PC-3 (cell line): ENCODE data around the gene AIPL1. TPM values are rescaled to one million over a fixed set of nuclear protein-coding genes. Genes with fewer than 3 reads are reported as not detected.
A peak's percentile ranks its signal among the peaks of the same experiment; 100 is the strongest.

Source experiments
- ATAC-seq: fragments of 200-7000 bp; cut with Tn5 transposase; 2 replicates; pipeline ENCODE4 v1.9.1; 2020; ENCODE audit warnings: mild to moderate bottlenecking, moderate library complexity
- BruUV-seq: library from RNA; stranded (reverse); fragments of 400-500 nt; replicated peaks from 2 replicates; lab custom pipeline; 2021; lab: Mats Ljungman, UMichigan
- CTCF ChIA-PET: fragments of 300-600 bp; sonication (Branson Sonifier 250); formaldehyde crosslinking; loops from one replicate; lab custom pipeline; 2022; ENCODE audit warnings: antibody characterized with exemption; lab: Charles Lee
- POLR2A ChIA-PET: fragments of 300-600 bp; sonication (Branson Sonifier 250); formaldehyde crosslinking; loops from one replicate; lab custom pipeline; 2022; ENCODE audit warnings: antibody characterized with exemption; ENCODE audit not compliant: unreplicated experiment; lab: Charles Lee
- DNase-seq: peaks from one replicate; pipeline ENCODE4 v3.0.0-alpha.2; 2015
- H2AFZ ChIP-seq: fragments of 300-600 bp; sonication (generic); 2 replicates; pipeline ENCODE4 v1.6.0; 2016; ENCODE audit warnings: antibody characterized with exemption, low read length
- H3F3A ChIP-seq: fragments of 300-600 bp; sonication (generic); one replicate; pipeline ENCODE4 v1.6.0; 2017; ENCODE audit warnings: antibody characterized with exemption, low read length, control low read depth, mild to moderate bottlenecking; ENCODE audit not compliant: unreplicated experiment
- H3K27ac ChIP-seq: fragments of 300-600 bp; sonication (generic); 2 replicates; pipeline ENCODE4 v1.5.1; 2016; ENCODE audit warnings: mild to moderate bottlenecking, low read length
- H3K27me3 ChIP-seq: fragments of 300-600 bp; sonication (generic); 2 replicates; pipeline ENCODE4 v1.6.1; 2016; ENCODE audit warnings: low read length, mixed read lengths
- H3K36me3 ChIP-seq: fragments of 300-600 bp; sonication (generic); 2 replicates; pipeline ENCODE4 v1.6.1; 2016; ENCODE audit warnings: low read depth, mixed run types, low read length, mixed read lengths
- H3K4me1 ChIP-seq: fragments of 300-600 bp; sonication (generic); 2 replicates; pipeline ENCODE4 v1.5.1; 2016; ENCODE audit warnings: low read length; ENCODE audit not compliant: insufficient read depth
- H3K4me2 ChIP-seq: fragments of 300-600 bp; sonication (generic); 2 replicates; pipeline ENCODE4 v1.6.0; 2016; ENCODE audit warnings: low read length
- H3K4me3 ChIP-seq: fragments of 300-600 bp; sonication (generic); 2 replicates; pipeline ENCODE4 v1.5.1; 2016; ENCODE audit warnings: mild to moderate bottlenecking, low read length, mixed read lengths
- H3K79me2 ChIP-seq: fragments of 300-600 bp; sonication (generic); 2 replicates; pipeline ENCODE4 v1.6.1; 2017; ENCODE audit warnings: low read length, mixed read lengths
- H3K9ac ChIP-seq: fragments of 300-600 bp; sonication (generic); 2 replicates; pipeline ENCODE4 v1.6.0; 2016; ENCODE audit warnings: mild to moderate bottlenecking, low read length
- H3K9me2 ChIP-seq: fragments of 300-600 bp; sonication (generic); replicated peaks from 2 replicates; pipeline ENCODE4 v1.6.1; 2016; ENCODE audit warnings: mixed run types, low read length, mixed read lengths
- H3K9me3 ChIP-seq: fragments of 300-600 bp; sonication (generic); 2 replicates; pipeline ENCODE4 v1.6.1; 2016; ENCODE audit warnings: low read length, mixed read lengths
- H4K20me1 ChIP-seq: fragments of 300-600 bp; sonication (generic); 2 replicates; pipeline ENCODE4 v1.6.1; 2016; ENCODE audit warnings: low read length, mixed read lengths
- EZH2 ChIP-seq: fragments of 300-600 bp; sonication (generic); IDR thresholded peaks from one replicate; pipeline ENCODE4 v1.6.1; 2017; ENCODE audit warnings: antibody characterized with exemption, mild to moderate bottlenecking, low read length; ENCODE audit not compliant: unreplicated experiment
- EZH2phosphoT487 ChIP-seq: fragments of 300-600 bp; sonication (generic); IDR thresholded peaks from 2 replicates; pipeline ENCODE4 v1.6.1; 2018; ENCODE audit warnings: mild to moderate bottlenecking, antibody characterized with exemption, low read length, borderline replicate concordance
- intact Hi-C: fragments of 100-400 bp; cut with micrococcal nuclease; formaldehyde crosslinking; loops from 2 replicates; pipeline ENCODE4 v1.9.0; 2023
- total RNA-seq: library from RNA; depleted of rRNA; stranded (reverse); fragments of >200 nt; gene quantifications from 2 replicates; pipeline ENCODE4 v1.2.3, GENCODE V29; 2014
- TF ChIP-seq, protein P1 (sequence below): fragments of 300-600 bp; sonication (generic); conservative IDR thresholded peaks from 2 replicates; pipeline ENCODE4 v1.5.1; 2017; ENCODE audit warnings: antibody characterized with exemption, low read depth, mild to moderate bottlenecking, low read length

Gene AIPL1
- total RNA-seq, 1 experiment from 2014 or later, result not detected

DNA sequence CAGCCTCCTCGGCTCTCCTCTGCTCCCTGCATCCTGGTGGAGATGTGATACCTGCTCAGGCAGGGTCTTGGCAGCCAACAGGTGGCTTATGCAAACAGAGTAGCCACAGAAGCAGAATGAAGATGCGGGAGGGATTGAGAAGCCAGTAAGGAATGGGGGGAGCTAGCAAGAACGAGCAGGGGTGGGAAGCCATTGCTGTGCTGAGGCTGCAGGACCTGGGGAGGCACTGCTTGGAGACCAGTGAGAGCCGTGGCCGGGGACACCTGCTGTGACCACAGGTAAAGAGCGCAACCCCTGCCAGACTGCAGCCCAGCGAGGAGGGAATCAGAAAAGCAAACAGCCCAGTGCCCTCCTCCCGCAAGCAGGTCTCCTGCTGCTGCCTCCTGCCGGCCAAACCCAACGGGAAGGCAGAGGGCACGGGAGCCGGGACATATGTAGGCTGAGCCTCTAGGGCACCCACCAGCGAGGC is 14.7 kb downstream of the AIPL1 start:
- Histone ChIP-seq H3K4me1 (no peaks in the 10 kb centered on the region), H3K27me3 (no peaks in the 10 kb centered on the region), H3F3A (no peaks in the 10 kb centered on the region), H3K36me3 (no peaks in the 10 kb centered on the region), H2AFZ (0 out of 2 replicates have a peak overlapping the region, but pooled peaks have one; percentile 30), H3K9me3 (no peaks in the 10 kb centered on the region), H3K9me2 (no peaks in the 10 kb centered on the region), H3K4me2 (peak overlapping the region; percentile 16; the same call in 1 of the 2 replicates), H3K27ac (no peak overlapping the region), H3K4me3 (no peak overlapping the region), H3K79me2 (no peaks in the 10 kb centered on the region), H3K9ac (no peak overlapping the region), H4K20me1 (no peaks in the 10 kb centered on the region)
- ATAC-seq, result peak; percentile 54
- no peak for TF ChIP-seq EZH2
- TF ChIP-seq, protein P1, sequence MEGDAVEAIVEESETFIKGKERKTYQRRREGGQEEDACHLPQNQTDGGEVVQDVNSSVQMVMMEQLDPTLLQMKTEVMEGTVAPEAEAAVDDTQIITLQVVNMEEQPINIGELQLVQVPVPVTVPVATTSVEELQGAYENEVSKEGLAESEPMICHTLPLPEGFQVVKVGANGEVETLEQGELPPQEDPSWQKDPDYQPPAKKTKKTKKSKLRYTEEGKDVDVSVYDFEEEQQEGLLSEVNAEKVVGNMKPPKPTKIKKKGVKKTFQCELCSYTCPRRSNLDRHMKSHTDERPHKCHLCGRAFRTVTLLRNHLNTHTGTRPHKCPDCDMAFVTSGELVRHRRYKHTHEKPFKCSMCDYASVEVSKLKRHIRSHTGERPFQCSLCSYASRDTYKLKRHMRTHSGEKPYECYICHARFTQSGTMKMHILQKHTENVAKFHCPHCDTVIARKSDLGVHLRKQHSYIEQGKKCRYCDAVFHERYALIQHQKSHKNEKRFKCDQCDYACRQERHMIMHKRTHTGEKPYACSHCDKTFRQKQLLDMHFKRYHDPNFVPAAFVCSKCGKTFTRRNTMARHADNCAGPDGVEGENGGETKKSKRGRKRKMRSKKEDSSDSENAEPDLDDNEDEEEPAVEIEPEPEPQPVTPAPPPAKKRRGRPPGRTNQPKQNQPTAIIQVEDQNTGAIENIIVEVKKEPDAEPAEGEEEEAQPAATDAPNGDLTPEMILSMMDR, result peak; percentile 60
- intact Hi-C loops, result loop anchor here (5.0 kb wide), 1 partner anchor 913 kb away; no protein-coding TSS in a partner anchor
- BruUV-seq, result no TSS peak
- peak; percentile 43 for DNase-seq
- POLR2A ChIA-PET, result no interaction called here
- CTCF ChIA-PET, result no interaction called here

DNA sequence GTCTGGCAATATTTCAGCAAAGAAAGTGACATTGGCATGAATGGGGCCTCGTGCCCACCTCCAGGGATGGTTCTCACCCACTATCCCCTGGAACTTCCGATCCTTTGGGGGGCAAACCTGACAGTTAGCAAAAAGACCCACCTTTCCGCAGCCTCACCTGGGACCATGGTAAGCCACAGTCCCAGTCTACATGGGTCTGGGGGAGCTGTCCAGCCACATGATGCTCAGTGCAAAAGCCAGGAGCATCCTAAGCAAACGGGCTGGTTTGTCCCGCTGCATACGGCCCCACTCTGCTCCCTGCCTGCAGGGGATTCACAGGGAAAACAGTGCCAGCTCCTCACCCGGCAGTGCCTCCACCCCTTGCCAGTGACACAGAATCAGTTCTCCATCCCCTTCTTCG is 19.3 kb downstream of the AIPL1 start:
- Histone ChIP-seq H3K27ac (no peak overlapping the region), H3K4me3 (no peak overlapping the region), H3K27me3 (no peaks in the 10 kb centered on the region), H3K36me3 (no peaks in the 10 kb centered on the region), H3K4me2 (no peak overlapping the region), H3K9me2 (no peaks in the 10 kb centered on the region), H3K79me2 (no peaks in the 10 kb centered on the region), H2AFZ (no peak overlapping the region), H3K9me3 (no peaks in the 10 kb centered on the region), H4K20me1 (no peaks in the 10 kb centered on the region), H3K4me1 (no peaks in the 10 kb centered on the region), H3K9ac (no peak overlapping the region), H3F3A (no peaks in the 10 kb centered on the region)
- no TSS peak for BruUV-seq
- DNase-seq (no peak), ATAC-seq (no peak)
- TF ChIP-seq, protein P1, result no peak
- TF ChIP-seq EZH2phosphoT487 (no peak), EZH2 (no peak)
- POLR2A ChIA-PET, result no interaction called here
- CTCF ChIA-PET, result no interaction called here
- intact Hi-C loops, result no loop called here

DNA sequence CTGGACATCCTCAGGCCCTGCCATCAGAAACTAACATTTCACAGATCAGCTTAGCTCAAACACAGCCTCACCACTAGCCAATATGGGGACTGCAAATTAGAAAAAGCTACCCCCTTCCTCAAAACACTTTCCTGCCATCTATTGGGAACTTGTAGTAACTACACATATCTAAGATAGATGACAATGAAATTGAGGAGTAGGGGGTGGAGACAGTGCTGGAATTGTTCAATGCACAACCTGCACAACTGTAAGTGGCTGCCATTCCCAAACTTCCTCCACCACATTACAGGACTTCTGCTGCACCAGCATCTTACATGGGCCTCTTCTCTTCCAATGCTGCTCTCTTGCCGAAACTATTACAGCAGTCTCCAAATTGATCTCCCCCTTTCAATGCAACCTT is 21.9 kb downstream of the AIPL1 start:
- POLR2A ChIA-PET, result no interaction called here
- intact Hi-C loops, result loop anchor here (2.0 kb wide), 1 partner anchor 132 kb away; no protein-coding TSS in a partner anchor
- Histone ChIP-seq H3K9me3 (no peaks in the 10 kb centered on the region), H2AFZ (no peak overlapping the region), H3K27ac (no peak overlapping the region), H3K27me3 (no peaks in the 10 kb centered on the region; the same call in 1 of the 2 replicates), H3K4me1 (no peaks in the 10 kb centered on the region), H4K20me1 (no peaks in the 10 kb centered on the region), H3K36me3 (no peaks in the 10 kb centered on the region), H3K9me2 (no peaks in the 10 kb centered on the region), H3K4me2 (no peak overlapping the region), H3K4me3 (no peak overlapping the region), H3F3A (no peaks in the 10 kb centered on the region), H3K9ac (no peak overlapping the region), H3K79me2 (no peaks in the 10 kb centered on the region)
- DNase-seq (peak; percentile 73), ATAC-seq (peak; percentile 67)
- CTCF ChIA-PET, result interaction anchor here (0.5 to 1.0 kb wide), 3 partner anchors 127 to 677 kb away, joined by 3 to 6 read pairs (median 3); no protein-coding TSS in a partner anchor
- no peak for TF ChIP-seq EZH2
- TF ChIP-seq, protein P1, result peak; percentile 70
- no TSS peak for BruUV-seq
